Astrocyte (in vitro differentiated cells and primary cell): Measurements from ENCODE around the gene KIAA1328.

Experiments
- EZH2 ChIP-seq: IDR thresholded peaks from 2 replicates; pipeline ENCODE4 v1.6.1; 2012; ENCODE audit warnings: mild to moderate bottlenecking, low read length, inconsistent platforms; ENCODE audit not compliant: insufficient read depth
- TF ChIP-seq, protein P1 (sequence below): IDR thresholded peaks from 2 replicates; pipeline ENCODE4 v1.5.1; 2011; ENCODE audit warnings: low read depth, mild to moderate bottlenecking, inconsistent platforms, low read length, moderate library complexity; ENCODE audit not compliant: insufficient read depth

DNA sequence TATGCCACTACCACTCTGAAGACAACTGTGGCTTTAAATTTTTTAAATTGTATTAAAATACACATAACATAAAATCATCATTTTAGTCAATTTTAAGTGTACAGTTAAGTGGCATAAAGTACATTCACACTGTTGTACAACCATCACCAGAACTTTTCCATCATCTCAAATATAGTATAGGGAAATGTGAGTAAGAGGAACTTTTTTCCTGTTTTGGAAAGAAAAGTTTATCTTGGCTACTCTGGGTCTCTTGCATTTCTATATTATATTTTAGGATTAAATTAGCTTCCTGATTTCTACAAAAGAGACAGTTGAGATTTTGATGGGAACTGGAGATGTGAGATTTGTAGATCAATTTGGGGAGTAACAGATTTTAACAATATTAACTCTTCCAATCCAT is 3.4 kb upstream of the KIAA1328 start:
- TF ChIP-seq, protein P1, sequence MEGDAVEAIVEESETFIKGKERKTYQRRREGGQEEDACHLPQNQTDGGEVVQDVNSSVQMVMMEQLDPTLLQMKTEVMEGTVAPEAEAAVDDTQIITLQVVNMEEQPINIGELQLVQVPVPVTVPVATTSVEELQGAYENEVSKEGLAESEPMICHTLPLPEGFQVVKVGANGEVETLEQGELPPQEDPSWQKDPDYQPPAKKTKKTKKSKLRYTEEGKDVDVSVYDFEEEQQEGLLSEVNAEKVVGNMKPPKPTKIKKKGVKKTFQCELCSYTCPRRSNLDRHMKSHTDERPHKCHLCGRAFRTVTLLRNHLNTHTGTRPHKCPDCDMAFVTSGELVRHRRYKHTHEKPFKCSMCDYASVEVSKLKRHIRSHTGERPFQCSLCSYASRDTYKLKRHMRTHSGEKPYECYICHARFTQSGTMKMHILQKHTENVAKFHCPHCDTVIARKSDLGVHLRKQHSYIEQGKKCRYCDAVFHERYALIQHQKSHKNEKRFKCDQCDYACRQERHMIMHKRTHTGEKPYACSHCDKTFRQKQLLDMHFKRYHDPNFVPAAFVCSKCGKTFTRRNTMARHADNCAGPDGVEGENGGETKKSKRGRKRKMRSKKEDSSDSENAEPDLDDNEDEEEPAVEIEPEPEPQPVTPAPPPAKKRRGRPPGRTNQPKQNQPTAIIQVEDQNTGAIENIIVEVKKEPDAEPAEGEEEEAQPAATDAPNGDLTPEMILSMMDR = no peak
- no peak for TF ChIP-seq EZH2
